HEK293 (cell line): Measurements from ENCODE around the gene TNPO3.

Experiments
- ZBTB1 ChIP-seq: fragments of 450-650 bp; formaldehyde crosslinking; IDR thresholded peaks from 2 replicates; pipeline ENCODE4 v1.5.1; 2016; ENCODE audit warnings: missing biosample characterization, missing genetic modification characterization
- ZNF404 ChIP-seq: fragments of 450-650 bp; formaldehyde crosslinking; IDR thresholded peaks from 2 replicates; pipeline ENCODE4 v1.5.1; 2017; ENCODE audit warnings: missing biosample characterization, missing genetic modification characterization
- ZNF423 ChIP-seq: fragments of 450-650 bp; formaldehyde crosslinking; IDR thresholded peaks from 2 replicates; pipeline ENCODE4 v1.5.1; 2016; ENCODE audit warnings: missing biosample characterization, missing genetic modification characterization
- ZNF426 ChIP-seq: fragments of 450-650 bp; formaldehyde crosslinking; IDR thresholded peaks from 2 replicates; pipeline ENCODE4 v1.5.1; 2017; ENCODE audit warnings: missing biosample characterization, missing genetic modification characterization, mild to moderate bottlenecking, inconsistent platforms, moderate library complexity
- ZNF792 ChIP-seq: fragments of 450-650 bp; formaldehyde crosslinking; IDR thresholded peaks from 2 replicates; pipeline ENCODE4 v1.5.1; 2016; ENCODE audit warnings: missing biosample characterization, missing genetic modification characterization

GRCh38 chr7:128955981-128956380, 98.9 kb downstream of the TNPO3 start:
- no peak for TF ChIP-seq ZBTB1 (tag by site-specific recombination)
- no peak for TF ChIP-seq ZNF426
- no peak for TF ChIP-seq ZNF423 (tag by site-specific recombination)
- TF ChIP-seq ZNF792 (tag by site-specific recombination) = no peak
- TF ChIP-seq ZNF404 = no peak
